ENCODE data around the gene PRAME.

- TF ChIP-seq EZH2phosphoT487 (IDR thresholded peaks at IDR 0.05; ENCODE audit: unreplicated experiment) (no peak), EZH2 (IDR thresholded peaks at IDR 0.05; ENCODE audit: low read depth, unreplicated experiment) (no peak), POLR2AphosphoS5 (IDR thresholded peaks at IDR 0.05; ENCODE audit: low read depth) (no peak), CTCF (conservative IDR thresholded peaks at IDR 0.05; ENCODE audit: low read depth in 2 of 2) (no peak), CREB1 (CRISPR knock-in tag; IDR thresholded peaks at IDR 0.05; ENCODE audit: low read depth) (no peak), STAT1 (IDR thresholded peaks at IDR 0.05; ENCODE audit: unreplicated experiment) (no peak)
These were observed 45.4 kb downstream of the PRAME start for GRCh38 chr22:22513619-22514018.
